Endothelial cell of umbilical vein (primary cell): ENCODE data around the gene AGBL4. TPM values are rescaled to one million over a fixed set of nuclear protein-coding genes. Genes with fewer than 3 reads are reported as not detected.

Experiments
- BruUV-seq: library from RNA; stranded (reverse); fragments of 400-500 nt; replicated peaks from 2 replicates; lab custom pipeline; 2021; lab: Mats Ljungman, UMichigan
- CTCF ChIA-PET: fragments of 300-600, 350-600 bp; sonication (Branson Sonifier 250); formaldehyde crosslinking; loops from one replicate; lab custom pipeline; 2021; ENCODE audit warnings: antibody characterized with exemption, inconsistent platforms; lab: Charles Lee
- POLR2A ChIA-PET: fragments of 300-600, 350-600 bp; sonication (Branson Sonifier 250); formaldehyde crosslinking; loops from one replicate; lab custom pipeline; 2021; ENCODE audit warnings: antibody characterized with exemption, inconsistent platforms; lab: Charles Lee
- DNase-seq: peaks from one replicate; pipeline ENCODE4 v3.0.0-alpha.2; 2011; ENCODE audit warnings: low read depth, low spot score
- FAIRE-seq: peaks from 2 replicates; lab custom pipeline; 2011; peaks lifted over from hg19 to GRCh38; lab: Jason Lieb, UNC
- H2AFZ ChIP-seq: 2 replicates; pipeline ENCODE4 v1.6.0; 2012; ENCODE audit warnings: low read depth, low read length, control low read depth, inconsistent platforms
- H3K27ac ChIP-seq: 2 replicates; pipeline ENCODE4 v1.5.1; 2011; ENCODE audit warnings: low read depth, mild to moderate bottlenecking, control low read depth, low read length, moderate library complexity; ENCODE audit not compliant: insufficient read depth
- H3K27me3 ChIP-seq, 2 experiments: 2 replicates each; pipeline versions ENCODE4 v1.6.0 to v1.6.1; 2011; ENCODE audit warnings: low read length in 2 of 2, mixed read lengths in 1 of 2; ENCODE audit not compliant: control insufficient read depth in 2 of 2, insufficient read depth in 2 of 2
- H3K36me3 ChIP-seq, 2 experiments: 2 replicates in 1 of 2; 3 replicates in 1 of 2; pipeline ENCODE4 v1.5.1; 2011; ENCODE audit warnings: low read length in 2 of 2, mild to moderate bottlenecking in 1 of 2, moderate library complexity in 1 of 2; ENCODE audit not compliant: control insufficient read depth in 2 of 2, insufficient read depth in 2 of 2; ENCODE audit errors: extremely low read depth in 1 of 2
- H3K4me1 ChIP-seq: 3 replicates; pipeline ENCODE4 v1.5.1; 2011; ENCODE audit warnings: mild to moderate bottlenecking, low read length; ENCODE audit not compliant: control insufficient read depth, insufficient read depth; ENCODE audit errors: extremely low read depth
- H3K4me2 ChIP-seq: 2 replicates; pipeline ENCODE4 v1.6.1; 2011; ENCODE audit warnings: low read length, control low read depth, mixed read lengths; ENCODE audit not compliant: insufficient read depth
- H3K4me3 ChIP-seq, 3 experiments: fragments of 200-600 bp in 1 of 3; sonication (generic), shearing (Covaris generic) in 1 of 3; replicated peaks in 1 of 3; 2 replicates each; pipeline ENCODE4 v1.5.1; 2011 to 2016; ENCODE audit warnings: control low read depth in 3 of 3, low read length in 3 of 3, mild to moderate bottlenecking in 2 of 3, inconsistent platforms in 1 of 3, low read depth in 1 of 3, moderate library complexity in 1 of 3; ENCODE audit not compliant: insufficient read depth in 1 of 3
- H3K79me2 ChIP-seq: 2 replicates; pipeline ENCODE4 v1.6.0; 2012; ENCODE audit warnings: low read length, inconsistent platforms; ENCODE audit not compliant: control insufficient read depth, insufficient read depth
- H3K9ac ChIP-seq: replicated peaks from 2 replicates; pipeline ENCODE3; 2011; ENCODE audit warnings: low read length, control low read depth; ENCODE audit not compliant: insufficient read depth; ENCODE audit errors: extremely low read depth
- H3K9me1 ChIP-seq: replicated peaks from 3 replicates; pipeline ENCODE4 v1.6.0; 2011; ENCODE audit warnings: mild to moderate bottlenecking, low read length; ENCODE audit not compliant: control insufficient read depth, insufficient read depth; ENCODE audit errors: extremely low read depth
- H3K9me3 ChIP-seq: replicated peaks from 2 replicates; pipeline ENCODE4 v1.5.1; 2012; ENCODE audit warnings: low read length, inconsistent platforms; ENCODE audit not compliant: control insufficient read depth, insufficient read depth
- H4K20me1 ChIP-seq: replicated peaks from 2 replicates; pipeline ENCODE3; 2011; ENCODE audit warnings: mild to moderate bottlenecking, low read length; ENCODE audit not compliant: control insufficient read depth, insufficient read depth; ENCODE audit errors: extremely low read depth
- EZH2 ChIP-seq: IDR thresholded peaks from 2 replicates; pipeline ENCODE4 v1.6.1; 2012; ENCODE audit warnings: borderline replicate concordance, low read depth, mild to moderate bottlenecking, moderate library complexity, low read length, inconsistent platforms; ENCODE audit not compliant: severe bottlenecking
- FOS ChIP-seq: IDR thresholded peaks from 2 replicates; pipeline ENCODE4 v1.6.1; 2011; ENCODE audit warnings: mild to moderate bottlenecking, low read length, moderate library complexity, borderline replicate concordance; ENCODE audit not compliant: insufficient read depth
- GATA2 ChIP-seq: IDR thresholded peaks from 2 replicates; pipeline ENCODE4 v1.7.0; 2011; ENCODE audit warnings: low read depth, mild to moderate bottlenecking, moderate library complexity, mixed read lengths, low read length; ENCODE audit not compliant: insufficient read length, insufficient read depth
- MYC ChIP-seq: IDR thresholded peaks from one replicate; pipeline ENCODE4 v1.6.1; 2011; ENCODE audit warnings: mild to moderate bottlenecking, low read depth, low read length
- POLR2A ChIP-seq: IDR thresholded peaks from 2 replicates; pipeline ENCODE4 v1.6.1; 2012; ENCODE audit warnings: low read depth, mild to moderate bottlenecking, control low read depth, low read length
- POLR2AphosphoS5 ChIP-seq: IDR thresholded peaks from 2 replicates; pipeline ENCODE4 v1.6.1; 2012; ENCODE audit warnings: low read depth, mild to moderate bottlenecking, control low read depth, low read length, moderate library complexity; ENCODE audit not compliant: insufficient read depth
- dilution Hi-C: fragments of 300-500 bp; cut with MboI; formaldehyde crosslinking; loops from one replicate; pipeline ENCODE4 v1.15.0; 2019; ENCODE audit warnings: low sequenced_read_pairs; ENCODE audit not compliant: extremely low pct_ligation_motif_present
- intact Hi-C: fragments of 100-400 bp; cut with micrococcal nuclease; formaldehyde crosslinking; loops from one replicate; pipeline ENCODE4 v1.10.0; 2022
- polyA plus RNA-seq, 4 experiments: library from polyadenylated mRNA; depleted of rRNA in 3 of 4; stranded (reverse) in 3 of 4; unstranded in 1 of 4; fragments of >200 nt; gene quantifications; 2 replicates each; pipeline versions ENCODE4 v1.2.1 to v1.2.3, GENCODE V29; 2011 to 2012; ENCODE audit warnings: missing spikeins in 1 of 4
- total RNA-seq: library from RNA; stranded (reverse); gene quantifications from 2 replicates; pipeline ENCODE4 v1.2.3, GENCODE V29; 2021
- TF ChIP-seq, protein P1 (sequence below), 2 donors: IDR thresholded peaks; 1 replicate in 1 of 2; 2 replicates in 1 of 2; pipeline ENCODE4 v1.5.1; 2011; ENCODE audit warnings: low read length in 2 of 2, mild to moderate bottlenecking in 2 of 2, moderate library complexity in 2 of 2, control low read depth in 1 of 2, inconsistent platforms in 1 of 2, low read depth in 1 of 2; ENCODE audit not compliant: insufficient read depth in 1 of 2; ENCODE audit errors: extremely low read depth in 1 of 2
- TF ChIP-seq, protein P2 (sequence below): IDR thresholded peaks from 2 replicates; pipeline ENCODE4 v1.6.1; 2011; ENCODE audit not compliant: insufficient read depth, insufficient read length

AGBL4 gene
- total and polyA plus RNA-seq, 2 donors (not counting 3 experiments of a cell fraction or from before 2014, with no cell fraction given), result not detected

- intact Hi-C loops, result no loop called here
- dilution Hi-C loops, result no loop called here
- Histone ChIP-seq H3K9ac (no peak overlapping the region), H3K27ac (no peak overlapping the region), H3K79me2 (no peaks in the 10 kb centered on the region), H2AFZ (no peak overlapping the region), H3K36me3 (no peaks in the 10 kb centered on the region), H3K4me3 (no peak overlapping the region), H3K9me3 (no peaks in the 10 kb centered on the region), H3K4me1 (no peaks in the 10 kb centered on the region), H3K9me1 (no peaks in the 10 kb centered on the region), H4K20me1 (no peaks in the 10 kb centered on the region), H3K27me3 (no peaks in the 10 kb centered on the region), H3K4me2 (no peak overlapping the region)
- no peak for DNase-seq
- TF ChIP-seq POLR2AphosphoS5 (no peak), POLR2A (no peak)
- TF ChIP-seq, protein P1, sequence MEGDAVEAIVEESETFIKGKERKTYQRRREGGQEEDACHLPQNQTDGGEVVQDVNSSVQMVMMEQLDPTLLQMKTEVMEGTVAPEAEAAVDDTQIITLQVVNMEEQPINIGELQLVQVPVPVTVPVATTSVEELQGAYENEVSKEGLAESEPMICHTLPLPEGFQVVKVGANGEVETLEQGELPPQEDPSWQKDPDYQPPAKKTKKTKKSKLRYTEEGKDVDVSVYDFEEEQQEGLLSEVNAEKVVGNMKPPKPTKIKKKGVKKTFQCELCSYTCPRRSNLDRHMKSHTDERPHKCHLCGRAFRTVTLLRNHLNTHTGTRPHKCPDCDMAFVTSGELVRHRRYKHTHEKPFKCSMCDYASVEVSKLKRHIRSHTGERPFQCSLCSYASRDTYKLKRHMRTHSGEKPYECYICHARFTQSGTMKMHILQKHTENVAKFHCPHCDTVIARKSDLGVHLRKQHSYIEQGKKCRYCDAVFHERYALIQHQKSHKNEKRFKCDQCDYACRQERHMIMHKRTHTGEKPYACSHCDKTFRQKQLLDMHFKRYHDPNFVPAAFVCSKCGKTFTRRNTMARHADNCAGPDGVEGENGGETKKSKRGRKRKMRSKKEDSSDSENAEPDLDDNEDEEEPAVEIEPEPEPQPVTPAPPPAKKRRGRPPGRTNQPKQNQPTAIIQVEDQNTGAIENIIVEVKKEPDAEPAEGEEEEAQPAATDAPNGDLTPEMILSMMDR (IDR thresholded peaks at IDR 0.05; ENCODE audit: extremely low read depth in 1 of 2, insufficient read depth in 1 of 2, low read depth in 1 of 2, low read length in 2 of 2), result no peak
- no TSS peak for BruUV-seq
- FAIRE-seq, result no peak
- ChIA-PET POLR2A (no interaction called here), CTCF (no interaction called here)
Observed at GRCh38 chr1:49051647-49052046, 972.1 kb downstream of the AGBL4 start.

- H3K79me2 ChIP-seq, result no peaks in the 10 kb centered on the region
- H2AFZ ChIP-seq, result no peak overlapping the region
- intact Hi-C loops (no loop called here), dilution Hi-C loops (no loop called here)
- ChIA-PET POLR2A (no interaction called here), CTCF (no interaction called here)
- no peak for DNase-seq
- H3K4me3 ChIP-seq, result no peak overlapping the region
- H3K27me3 ChIP-seq, result no peaks in the 10 kb centered on the region
- no peaks in the 10 kb centered on the region for H3K4me1 ChIP-seq
- H3K4me2 ChIP-seq, result no peak overlapping the region
- peaks cover 2% of the 10 kb centered on the region for H3K9me3 ChIP-seq
- no TSS peak for BruUV-seq
- H3K9me1 ChIP-seq, result no peaks in the 10 kb centered on the region
- H3K36me3 ChIP-seq, result no peaks in the 10 kb centered on the region
- TF ChIP-seq, protein P2, sequence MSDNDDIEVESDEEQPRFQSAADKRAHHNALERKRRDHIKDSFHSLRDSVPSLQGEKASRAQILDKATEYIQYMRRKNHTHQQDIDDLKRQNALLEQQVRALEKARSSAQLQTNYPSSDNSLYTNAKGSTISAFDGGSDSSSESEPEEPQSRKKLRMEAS, result no peak
- no peak for TF ChIP-seq GATA2
- no peak for TF ChIP-seq FOS
- no peak for TF ChIP-seq EZH2
- no peak for TF ChIP-seq MYC
- no peak overlapping the region for H3K9ac ChIP-seq
- FAIRE-seq, result no peak
- H3K27ac ChIP-seq, result no peak overlapping the region
- no peaks in the 10 kb centered on the region for H4K20me1 ChIP-seq
Observed at GRCh38 chr1:49050041-49050440, 973.7 kb downstream of the AGBL4 start.
